NCI-H2081 treated with DMSO at 0.1 percent for 48 hours (cell line): Measurements from ENCODE around the gene GANC.

ENCODE experiments used
- DNase-seq: peaks from one replicate; lab custom pipeline; 2025; lab: John Stamatoyannopoulos, UW

GANC gene

GRCh38 chr15:42375941-42376340, 102.9 kb downstream of the GANC start:
- no peak for DNase-seq

DNA sequence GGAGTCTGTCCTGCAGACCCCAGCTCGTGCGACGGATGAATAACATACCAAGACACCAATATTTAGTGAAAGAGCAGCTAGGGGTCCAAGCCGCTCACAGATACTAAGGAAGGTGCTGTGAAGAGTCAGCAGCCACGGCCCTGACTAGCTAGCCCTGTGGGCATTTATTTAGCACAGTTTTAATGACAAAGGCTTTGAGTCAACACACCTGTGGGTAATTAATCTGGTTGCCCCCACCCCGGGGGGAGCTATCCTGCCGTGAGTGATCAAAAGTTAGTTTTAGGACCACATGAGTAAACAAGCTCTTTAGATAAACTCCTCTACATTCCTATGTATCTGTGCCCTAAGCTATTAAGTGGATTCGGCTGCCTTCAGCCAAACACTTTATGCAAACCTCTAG, 105.0 kb downstream of the GANC start:
- no peak for DNase-seq

DNA sequence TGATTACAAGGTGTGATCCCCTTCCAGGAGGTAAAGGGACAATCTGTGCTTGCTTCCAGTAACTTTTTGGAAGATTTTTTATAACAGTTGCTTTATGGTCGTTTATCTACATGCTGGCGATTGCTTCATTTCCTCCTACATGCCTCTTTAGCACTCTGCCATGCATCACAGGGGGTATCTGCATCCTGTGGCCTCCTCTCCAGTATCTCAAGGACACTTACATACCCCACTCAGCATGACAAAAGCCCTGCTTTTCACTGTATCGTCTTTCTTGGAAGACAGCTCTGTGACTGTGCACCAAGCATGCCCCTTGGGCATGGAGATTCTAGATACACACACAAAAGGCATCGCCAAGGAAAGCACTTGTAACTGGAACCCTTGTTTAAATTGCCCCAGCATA, 111.6 kb downstream of the GANC start:
- no peak for DNase-seq

- no peak for DNase-seq
Measured at GRCh38 chr15:42385206-42385979, 112.4 kb downstream of the GANC start.

- no peak for DNase-seq
Measured at GRCh38 chr15:42385980-42386700, 113.1 kb downstream of the GANC start.

DNA sequence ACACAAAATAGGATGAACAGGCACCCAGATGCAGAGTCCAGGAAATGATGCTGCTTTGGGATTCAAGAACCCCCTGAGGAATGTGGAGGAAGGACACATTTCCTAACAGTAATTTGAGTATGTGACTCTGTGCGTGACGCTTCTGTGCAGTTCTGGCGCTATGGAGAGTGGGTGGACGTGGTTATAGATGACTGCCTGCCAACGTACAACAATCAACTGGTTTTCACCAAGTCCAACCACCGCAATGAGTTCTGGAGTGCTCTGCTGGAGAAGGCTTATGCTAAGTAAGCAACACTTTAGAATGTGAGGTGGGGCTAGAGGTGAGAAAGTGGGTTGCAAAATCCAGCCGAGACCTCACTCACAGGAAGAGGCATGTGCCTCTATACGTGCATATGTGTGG, 114.6 kb downstream of the GANC start:
- no peak for DNase-seq

DNA sequence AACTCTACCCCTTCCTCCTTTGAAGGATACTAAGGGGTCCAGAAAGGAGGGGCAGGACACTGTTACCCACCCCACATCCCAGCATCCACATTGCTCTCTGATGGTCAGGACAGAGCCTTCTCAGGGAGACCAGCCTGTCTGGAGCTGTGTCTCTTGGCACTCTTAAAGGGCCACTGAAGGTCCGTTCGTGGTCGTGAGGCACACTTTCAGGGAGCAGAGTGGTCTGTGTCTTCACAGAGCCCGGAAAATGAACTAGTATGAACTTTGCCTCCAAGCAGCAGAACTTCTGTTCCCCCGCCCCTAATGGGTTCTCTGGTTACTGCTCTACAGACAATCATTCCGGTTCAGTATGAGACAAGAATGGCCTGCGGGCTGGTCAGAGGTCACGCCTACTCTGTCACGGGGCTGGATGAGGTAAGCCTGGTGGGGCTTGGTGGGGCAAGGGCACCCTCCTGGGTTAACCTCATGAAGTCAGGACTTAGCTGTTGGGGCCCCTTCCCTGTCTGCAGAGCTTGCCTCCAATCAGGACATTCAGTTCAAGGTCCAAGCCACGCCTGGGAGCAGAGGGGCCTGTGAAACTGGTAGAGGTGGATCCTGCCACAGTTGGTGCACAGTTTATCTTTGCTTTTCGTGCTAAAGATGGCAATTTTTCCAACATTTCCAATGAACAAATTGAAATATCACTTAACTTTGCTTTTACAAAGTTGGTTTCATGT, 119.5 kb downstream of the GANC start:
- no peak for DNase-seq

- no peak for DNase-seq
Measured at GRCh38 chr15:42394106-42394505, 121.1 kb downstream of the GANC start.

GRCh38 chr15:42395838-42396237, 122.8 kb downstream of the GANC start:
- DNase-seq: no peak

DNA sequence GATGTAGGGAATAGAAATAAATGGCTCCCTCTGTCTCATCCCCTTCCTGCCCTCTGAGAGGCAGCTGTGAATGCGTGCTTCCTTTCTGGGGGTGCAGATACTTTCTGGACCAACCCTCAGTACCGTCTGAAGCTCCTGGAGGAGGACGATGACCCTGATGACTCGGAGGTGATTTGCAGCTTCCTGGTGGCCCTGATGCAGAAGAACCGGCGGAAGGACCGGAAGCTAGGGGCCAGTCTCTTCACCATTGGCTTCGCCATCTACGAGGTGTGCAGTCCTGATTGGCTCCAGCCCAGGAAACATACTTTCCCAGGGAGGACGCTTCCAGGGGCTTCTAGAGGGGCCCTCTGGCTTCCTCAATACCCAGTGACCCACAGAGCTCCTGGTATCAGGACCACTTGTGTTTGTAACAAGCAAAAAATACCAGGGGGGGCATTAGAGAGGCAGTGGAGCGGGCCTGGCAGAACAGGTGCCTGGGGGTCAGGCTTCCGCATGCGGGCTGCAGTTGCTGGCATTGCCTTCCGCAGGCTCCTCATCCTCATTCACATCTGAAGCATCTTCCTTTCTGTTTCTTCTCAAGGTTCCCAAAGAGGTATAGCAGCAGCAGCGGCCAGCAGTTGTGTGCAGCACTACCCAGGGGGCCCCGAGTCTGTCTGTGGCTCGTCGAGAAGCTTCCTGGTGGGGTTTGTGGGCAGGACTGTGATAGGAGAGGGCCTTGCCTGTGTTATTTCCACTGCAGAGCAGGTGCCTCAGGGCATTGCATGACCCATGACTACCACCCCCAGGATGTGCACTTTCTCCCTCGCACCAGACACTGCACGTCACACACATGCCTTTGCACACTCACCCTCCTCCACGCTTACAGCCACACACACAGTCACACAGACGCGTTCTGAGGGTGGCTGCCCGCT, 128.8 kb downstream of the GANC start:
- no peak for DNase-seq

DNA sequence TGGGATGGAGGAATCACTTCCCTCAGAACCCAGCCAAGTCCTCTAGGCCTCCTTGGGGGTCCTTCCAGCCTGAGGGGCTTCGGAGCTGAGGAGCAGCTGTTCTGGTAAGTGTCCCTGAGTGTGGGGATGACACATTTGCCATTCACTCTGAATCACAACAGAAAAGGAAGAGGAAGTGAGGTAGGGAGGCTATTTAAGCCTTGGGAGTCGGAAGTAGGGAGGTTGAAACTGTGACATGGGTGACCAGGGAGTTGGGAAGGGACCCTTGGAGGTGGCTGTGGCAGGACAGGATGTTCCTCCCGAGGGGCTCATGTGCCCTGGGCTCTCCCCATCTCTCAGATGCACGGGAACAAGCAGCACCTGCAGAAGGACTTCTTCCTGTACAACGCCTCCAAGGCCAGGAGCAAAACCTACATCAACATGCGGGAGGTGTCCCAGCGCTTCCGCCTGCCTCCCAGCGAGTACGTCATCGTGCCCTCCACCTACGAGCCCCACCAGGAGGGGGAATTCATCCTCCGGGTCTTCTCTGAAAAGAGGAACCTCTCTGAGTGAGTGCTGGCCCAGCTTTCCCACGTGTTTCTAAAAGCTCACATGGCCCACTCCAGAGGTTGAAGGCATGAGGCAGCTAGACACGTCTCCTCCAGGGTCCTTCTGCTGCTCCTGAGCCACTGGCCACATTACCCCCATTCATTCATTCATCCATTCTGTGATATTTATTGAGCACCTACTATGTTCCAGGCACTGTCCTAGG, 129.6 kb downstream of the GANC start:
- no peak for DNase-seq

GRCh38 chr15:42403389-42403788, 130.4 kb downstream of the GANC start:
- DNase-seq: no peak

- no peak for DNase-seq
Measured at GRCh38 chr15:42404461-42405235, 131.6 kb downstream of the GANC start.

DNA sequence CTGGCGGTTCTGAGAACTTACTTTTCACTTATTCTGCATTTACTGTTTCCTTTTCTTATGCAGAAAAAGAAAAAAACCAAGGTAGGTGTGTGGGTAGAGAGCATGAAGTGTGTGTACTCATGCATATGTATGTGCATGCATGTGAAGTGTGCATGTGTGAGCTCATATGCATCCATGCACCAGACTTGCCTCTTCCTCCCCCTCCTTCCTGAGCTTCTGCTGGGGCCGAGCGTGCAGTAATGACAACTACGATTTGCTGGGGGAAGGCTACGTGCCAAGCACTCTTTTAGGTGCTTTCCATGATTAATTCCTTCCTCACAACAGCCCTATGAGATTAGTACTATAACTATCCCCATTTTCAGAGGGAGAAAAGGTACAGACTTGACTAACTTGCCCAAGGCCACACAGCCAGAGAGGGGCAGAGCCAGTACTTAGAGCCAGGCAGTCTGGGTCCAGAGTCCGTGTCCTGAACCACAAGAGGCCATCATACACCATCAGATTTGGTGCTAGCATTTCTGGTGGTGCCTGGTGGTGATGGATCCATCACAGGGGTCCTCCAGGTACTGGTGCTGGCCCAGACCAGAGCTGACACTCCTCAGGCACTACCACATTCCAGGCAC, 133.0 kb downstream of the GANC start:
- no peak for DNase-seq
